HG02870 (cell line): ENCODE measurements around the gene SLC46A3.
"Not testable (repeated sequence)": the region's sequence is repeated elsewhere in the genome, so short reads cannot be mapped to it uniquely, and the experiment has no call there.

Experiments used
- ATAC-seq: cut with Tn5 transposase; IDR thresholded peaks from one replicate; pipeline ENCODE4 v1.9.1; 2021; ENCODE audit warnings: mild to moderate bottlenecking, moderate library complexity; ENCODE audit not compliant: unreplicated experiment

Gene SLC46A3

GRCh38 chr13:28734906-28735305, 16.1 kb upstream of the SLC46A3 start:
- ATAC-seq: no peak

- ATAC-seq: no peak
Observed at GRCh38 chr13:28730762-28731161, 12.0 kb upstream of the SLC46A3 start.

- ATAC-seq: no peak
Observed at GRCh38 chr13:28729541-28729940, 10.8 kb upstream of the SLC46A3 start.

GRCh38 chr13:28728642-28729041, 9.9 kb upstream of the SLC46A3 start:
- ATAC-seq: no peak

GRCh38 chr13:28725046-28725610, 6.4 kb upstream of the SLC46A3 start:
- ATAC-seq: no peak

- no peak for ATAC-seq
Observed at GRCh38 chr13:28723806-28724205, 5.0 kb upstream of the SLC46A3 start.

- no peak for ATAC-seq
Observed at GRCh38 chr13:28719227-28720055, 671 bp upstream of the SLC46A3 start.

GRCh38 chr13:28718196-28718542, 601 bp downstream of the SLC46A3 start:
- ATAC-seq: no peak

- ATAC-seq: no peak
Observed at GRCh38 chr13:28717170-28717569, 1.6 kb downstream of the SLC46A3 start.

- ATAC-seq: no peak
Observed at GRCh38 chr13:28716511-28716910, 2.3 kb downstream of the SLC46A3 start.

GRCh38 chr13:28714651-28715050, 4.1 kb downstream of the SLC46A3 start:
- ATAC-seq: no peak

GRCh38 chr13:28710161-28710560, 8.6 kb downstream of the SLC46A3 start:
- ATAC-seq: no peak

GRCh38 chr13:28707629-28708427, 10.9 kb downstream of the SLC46A3 start:
- ATAC-seq: peak; percentile 98

- ATAC-seq: no peak
Observed at GRCh38 chr13:28705461-28706083, 13.2 kb downstream of the SLC46A3 start.

GRCh38 chr13:28704919-28705318, 13.9 kb downstream of the SLC46A3 start:
- ATAC-seq: no peak

GRCh38 chr13:28704282-28704681, 14.5 kb downstream of the SLC46A3 start:
- ATAC-seq: no peak

- ATAC-seq: no peak
Observed at GRCh38 chr13:28699246-28699645, 19.5 kb downstream of the SLC46A3 start.

- ATAC-seq: no peak
Observed at GRCh38 chr13:28697441-28697840, 21.3 kb downstream of the SLC46A3 start.

- not testable (repeated sequence) for ATAC-seq
Observed at GRCh38 chr13:28693605-28694491, 24.9 kb downstream of the SLC46A3 start.

- ATAC-seq: no peak
Observed at GRCh38 chr13:28685892-28686291, 32.9 kb downstream of the SLC46A3 start.
